Smooth muscle cell of the umbilical artery (primary cell): ENCODE results near the gene HNRNPD. TPM values are rescaled to one million over a fixed set of nuclear protein-coding genes. Genes with fewer than 3 reads are reported as not detected.

Experiments
- total RNA-seq: library from RNA; depleted of rRNA; stranded (reverse); fragments of >200 nt; gene quantifications from 2 replicates; pipeline ENCODE4 v1.2.3, GENCODE V29; 2014

The HNRNPD gene, protein sequence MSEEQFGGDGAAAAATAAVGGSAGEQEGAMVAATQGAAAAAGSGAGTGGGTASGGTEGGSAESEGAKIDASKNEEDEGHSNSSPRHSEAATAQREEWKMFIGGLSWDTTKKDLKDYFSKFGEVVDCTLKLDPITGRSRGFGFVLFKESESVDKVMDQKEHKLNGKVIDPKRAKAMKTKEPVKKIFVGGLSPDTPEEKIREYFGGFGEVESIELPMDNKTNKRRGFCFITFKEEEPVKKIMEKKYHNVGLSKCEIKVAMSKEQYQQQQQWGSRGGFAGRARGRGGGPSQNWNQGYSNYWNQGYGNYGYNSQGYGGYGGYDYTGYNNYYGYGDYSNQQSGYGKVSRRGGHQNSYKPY
- total RNA-seq = 17.2 and 46.0 TPM in 2 replicates

DNA sequence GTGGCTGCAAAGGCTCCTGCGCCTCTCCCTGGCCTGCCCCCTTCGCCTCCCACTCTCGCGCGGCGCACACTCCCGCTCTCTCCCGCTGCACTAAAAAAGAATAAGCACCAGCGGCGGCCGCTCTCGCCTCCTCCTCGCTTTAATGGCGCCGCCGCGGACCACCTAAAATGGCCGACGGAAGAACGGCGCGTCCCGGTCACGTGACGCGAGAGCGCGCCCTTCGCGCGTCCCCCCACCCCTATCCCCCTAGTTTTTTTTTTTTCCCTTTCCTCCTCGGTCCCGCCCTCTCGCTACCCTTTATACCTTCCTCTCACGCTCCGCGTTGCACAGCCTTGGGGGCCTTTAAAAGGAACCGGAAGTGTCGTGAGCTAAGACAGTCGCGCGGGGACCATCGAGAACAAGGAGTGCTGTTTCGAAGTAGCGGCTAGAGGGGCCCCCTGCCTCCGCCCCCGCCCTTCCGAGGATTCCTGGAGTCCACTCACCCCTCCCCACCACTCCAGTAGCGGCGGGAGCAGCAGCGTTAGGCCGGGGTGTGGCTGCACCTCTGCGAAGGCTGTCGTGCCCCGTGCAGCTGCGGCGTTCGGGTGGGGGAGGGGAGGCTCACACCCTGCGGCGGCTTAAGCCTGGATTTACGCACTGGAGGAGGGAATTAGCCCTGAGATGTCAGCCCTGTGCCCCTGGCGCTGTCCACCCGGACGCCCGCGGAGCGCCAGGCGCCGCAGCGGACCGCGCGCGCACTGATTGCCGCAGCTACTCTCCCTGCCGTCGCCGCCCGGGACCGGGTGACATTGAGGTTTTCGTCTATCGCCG, at the start of gene HNRNPD:
Gene HNRNPD, minus strand, starts transcription at position 176 of the 810 bp plus-strand sequence. CDS start 313 bp downstream, outside the sequence.

Other genes with a start within 250 kb of the HNRNPD start
- 116 and 178 TPM in 2 replicates for gene HNRNPDL, start 56.5 kb upstream of the HNRNPD start, total RNA-seq
- 54.6 and 65.9 TPM in 2 replicates for gene ENOPH1, start 56.6 kb upstream of the HNRNPD start, total RNA-seq
- gene TMEM150C, start 188.0 kb upstream of the HNRNPD start, total RNA-seq = 0.23 and 0.30 TPM in 2 replicates